HEK293 (cell line): ENCODE data around the gene MAP3K13.

Experiments
- GLIS2 ChIP-seq: fragments of 450-650 bp; formaldehyde crosslinking; IDR thresholded peaks from 2 replicates; pipeline ENCODE4 v1.5.1; 2016; ENCODE audit warnings: missing biosample characterization, missing genetic modification characterization
- KLF10 ChIP-seq: fragments of 450-650 bp; IDR thresholded peaks from 2 replicates; pipeline ENCODE4 v1.5.1; 2018; ENCODE audit warnings: missing biosample characterization, mild to moderate bottlenecking, missing genetic modification characterization
- KLF16 ChIP-seq: fragments of 450-650 bp; formaldehyde crosslinking; IDR thresholded peaks from 2 replicates; pipeline ENCODE4 v1.5.1; 2017; ENCODE audit warnings: missing biosample characterization, missing genetic modification characterization
- PATZ1 ChIP-seq: fragments of 450-650 bp; formaldehyde crosslinking; IDR thresholded peaks from 2 replicates; pipeline ENCODE4 v1.5.1; 2016; ENCODE audit warnings: missing biosample characterization, missing genetic modification characterization
- PBX3 ChIP-seq: sonication (generic); formaldehyde crosslinking; IDR thresholded peaks from 2 replicates; pipeline ENCODE4 v1.8.1; 2022; ENCODE audit warnings: mild to moderate bottlenecking, moderate library complexity, missing genetic modification reagents
- ZBTB10 ChIP-seq: fragments of 450-650 bp; formaldehyde crosslinking; IDR thresholded peaks from 2 replicates; pipeline ENCODE4 v1.5.1; 2016; ENCODE audit warnings: missing biosample characterization, missing genetic modification characterization
- ZNF2 ChIP-seq: fragments of 450-650 bp; formaldehyde crosslinking; IDR thresholded peaks from 2 replicates; pipeline ENCODE4 v1.5.1; 2016; ENCODE audit warnings: missing biosample characterization, missing genetic modification characterization
- ZNF221 ChIP-seq: fragments of 450-650 bp; formaldehyde crosslinking; IDR thresholded peaks from 2 replicates; pipeline ENCODE4 v1.5.1; 2017; ENCODE audit warnings: missing biosample characterization, missing genetic modification characterization, borderline replicate concordance
- ZNF23 ChIP-seq: fragments of 450-650 bp; formaldehyde crosslinking; IDR thresholded peaks from 2 replicates; pipeline ENCODE4 v1.5.1; 2016; ENCODE audit warnings: missing biosample characterization, missing genetic modification characterization, borderline replicate concordance
- ZNF248 ChIP-seq: fragments of 450-650 bp; formaldehyde crosslinking; IDR thresholded peaks from 2 replicates; pipeline ENCODE4 v1.5.1; 2017; ENCODE audit warnings: missing biosample characterization, missing genetic modification characterization
- ZNF26 ChIP-seq: fragments of 450-650 bp; formaldehyde crosslinking; IDR thresholded peaks from 2 replicates; pipeline ENCODE4 v1.5.1; 2016; ENCODE audit warnings: missing biosample characterization, missing genetic modification characterization
- ZNF292 ChIP-seq: fragments of 450-650 bp; formaldehyde crosslinking; IDR thresholded peaks from 2 replicates; pipeline ENCODE4 v1.5.1; 2016; ENCODE audit warnings: low read depth, missing biosample characterization, missing genetic modification characterization, borderline replicate concordance
- ZNF335 ChIP-seq: fragments of 450-650 bp; formaldehyde crosslinking; conservative IDR thresholded peaks from 2 replicates; pipeline ENCODE4 v1.5.1; 2016; ENCODE audit warnings: missing biosample characterization, missing genetic modification characterization
- ZNF354C ChIP-seq: fragments of 450-650 bp; formaldehyde crosslinking; IDR thresholded peaks from 2 replicates; pipeline ENCODE4 v1.5.1; 2016; ENCODE audit warnings: missing biosample characterization, missing genetic modification characterization, low read depth, borderline replicate concordance
- ZNF362 ChIP-seq: fragments of 450-650 bp; formaldehyde crosslinking; IDR thresholded peaks from 2 replicates; pipeline ENCODE4 v1.5.1; 2016; ENCODE audit warnings: missing biosample characterization, missing genetic modification characterization
- ZNF37A ChIP-seq: fragments of 450-650 bp; IDR thresholded peaks from 2 replicates; pipeline ENCODE4 v1.5.1; 2018; ENCODE audit warnings: missing biosample characterization, missing genetic modification characterization
- ZNF513 ChIP-seq: fragments of 450-650 bp; IDR thresholded peaks from 2 replicates; pipeline ENCODE4 v1.5.1; 2018; ENCODE audit warnings: missing biosample characterization, missing genetic modification characterization
- ZNF544 ChIP-seq: fragments of 450-650 bp; formaldehyde crosslinking; IDR thresholded peaks from 2 replicates; pipeline ENCODE4 v1.5.0; 2017; ENCODE audit warnings: missing biosample characterization, missing genetic modification characterization
- ZNF571 ChIP-seq: fragments of 450-650 bp; formaldehyde crosslinking; IDR thresholded peaks from 2 replicates; pipeline ENCODE4 v1.5.0; 2017; ENCODE audit warnings: missing biosample characterization, missing genetic modification characterization
- ZNF664 ChIP-seq: fragments of 450-650 bp; formaldehyde crosslinking; IDR thresholded peaks from 2 replicates; pipeline ENCODE4 v1.5.1; 2016; ENCODE audit warnings: missing biosample characterization, missing genetic modification characterization
- ZNF76 ChIP-seq: fragments of 450-650 bp; formaldehyde crosslinking; IDR thresholded peaks from 2 replicates; pipeline ENCODE4; 2016; ENCODE audit warnings: low read depth, missing biosample characterization, missing genetic modification characterization, borderline replicate concordance
- ZNF768 ChIP-seq: fragments of 450-650 bp; formaldehyde crosslinking; IDR thresholded peaks from 2 replicates; pipeline ENCODE4 v1.5.1; 2018; ENCODE audit warnings: missing biosample characterization, mild to moderate bottlenecking, missing genetic modification characterization
- ZNF792 ChIP-seq: fragments of 450-650 bp; formaldehyde crosslinking; IDR thresholded peaks from 2 replicates; pipeline ENCODE4 v1.5.1; 2016; ENCODE audit warnings: missing biosample characterization, missing genetic modification characterization
- ZSCAN4 ChIP-seq: fragments of 450-650 bp; formaldehyde crosslinking; IDR thresholded peaks from 2 replicates; pipeline ENCODE4 v1.5.1; 2017; ENCODE audit warnings: missing biosample characterization, missing genetic modification characterization
- ZXDB ChIP-seq: fragments of 450-650 bp; formaldehyde crosslinking; IDR thresholded peaks from 2 replicates; pipeline ENCODE4 v1.5.1; 2016; ENCODE audit warnings: missing biosample characterization, missing genetic modification characterization

Gene MAP3K13

GRCh38 chr3:185362850-185363661 lies at the start of gene MAP3K13 (continued):
- TF ChIP-seq ZBTB10 (tag by site-specific recombination) (no peak), ZNF37A (tag by site-specific recombination) (no peak), ZNF571 (tag by site-specific recombination) (no peak), ZNF768 (no peak), ZNF792 (tag by site-specific recombination) (no peak), PBX3 (CRISPR knock-in tag) (no peak), ZNF335 (peak; percentile 75), ZSCAN4 (tag by site-specific recombination) (peak; percentile 91), ZNF544 (tag by site-specific recombination) (no peak), ZNF664 (tag by site-specific recombination) (no peak), ZNF2 (tag by site-specific recombination) (no peak), ZXDB (no peak), ZNF354C (tag by site-specific recombination) (no peak), ZNF221 (tag by site-specific recombination) (no peak), KLF10 (tag by site-specific recombination) (0 out of 2 replicates have a peak, but pooled peaks have one; percentile 35), PATZ1 (tag by site-specific recombination) (no peak), ZNF362 (tag by site-specific recombination) (peak; percentile 95), GLIS2 (tag by site-specific recombination) (no peak), ZNF292 (tag by site-specific recombination) (no peak), ZNF513 (tag by site-specific recombination) (no peak), ZNF23 (tag by site-specific recombination) (no peak), ZNF248 (tag by site-specific recombination) (no peak), ZNF76 (tag by site-specific recombination) (no peak), ZNF26 (tag by site-specific recombination) (no peak), KLF16 (tag by site-specific recombination) (0 out of 2 replicates have a peak, but pooled peaks have one; percentile 20)
